ENCODE data around the gene TUT1. TPM values are rescaled to one million over a fixed set of nuclear protein-coding genes. Genes with fewer than 3 reads are reported as not detected.

Gene TUT1
- total RNA-seq, 1 experiment from 2014 or later, result 40.0 TPM

GRCh38 chr11:62547691-62548281 is 43.5 kb downstream of the TUT1 start:
- H3K4me3 Mint-ChIP-seq, result peak overlapping the region; percentile 82
- ChIA-PET POLR2A (interaction anchor here (1.5 to 2.2 kb wide), 2 partner anchors 123 to 153 kb away, joined by 5 to 6 read pairs; no protein-coding TSS in a partner anchor), CTCF (interaction anchor here (1.8 to 13.3 kb wide), 4 partner anchors 8 to 154 kb away, joined by 4 to 552 read pairs (median 295); partner anchors contain the start of gene SCGB1A1)
- peaks cover 48% of the 10 kb centered on the region for H3K4me1 Mint-ChIP-seq
- DNase-seq (ENCODE audit: low spot score) (no peak), ATAC-seq (no peak)
- no peak overlapping the region for H3K27ac Mint-ChIP-seq
- no peaks in the 10 kb centered on the region for H3K9me3 Mint-ChIP-seq
- TF ChIP-seq ZNF423 (CRISPR knock-in tag; IDR thresholded peaks at IDR 0.05), result no peak
- TF ChIP-seq USF1 (CRISPR knock-in tag; IDR thresholded peaks at IDR 0.05), result no peak
- TF ChIP-seq JUN (CRISPR knock-in tag; IDR thresholded peaks at IDR 0.05), result no peak
- TF ChIP-seq FOXP4 (CRISPR knock-in tag; IDR thresholded peaks at IDR 0.05), result no peak
- TF ChIP-seq CBFB (CRISPR knock-in tag; IDR thresholded peaks at IDR 0.05; ENCODE audit: low read depth), result no peak
- no peak for TF ChIP-seq FOXJ3 (CRISPR knock-in tag; IDR thresholded peaks at IDR 0.05; ENCODE audit: borderline replicate concordance)
- no peak for TF ChIP-seq EMX1 (CRISPR knock-in tag; IDR thresholded peaks at IDR 0.05)
- no peak for TF ChIP-seq SMAD4 (CRISPR knock-in tag; IDR thresholded peaks at IDR 0.05)
- no peaks in the 10 kb centered on the region for H3K36me3 Mint-ChIP-seq
- H3K27me3 Mint-ChIP-seq (ENCODE audit: low read depth), result peaks cover 77% of the 10 kb centered on the region

- ChIA-PET POLR2A (interaction anchor here (0.6 to 2.2 kb wide), 6 partner anchors 13 to 933 kb away, joined by 3 to 6 read pairs (median 4); partner anchors contain the start of gene MTA2), CTCF (interaction anchor here (0.6 to 13.3 kb wide), 8 partner anchors 9 to 153 kb away, joined by 3 to 552 read pairs (median 4); partner anchors contain the start of gene SCGB1A1)
- DNase-seq (ENCODE audit: low spot score), result peak; percentile 32
- no peak for ATAC-seq
- Mint-ChIP-seq H3K4me3 (peak overlapping the region; percentile 82), H3K27ac (no peak overlapping the region), H3K27me3 (ENCODE audit: low read depth) (peaks cover 84% of the 10 kb centered on the region), H3K36me3 (no peaks in the 10 kb centered on the region), H3K4me1 (peaks cover 46% of the 10 kb centered on the region), H3K9me3 (no peaks in the 10 kb centered on the region)
- no peak for TF ChIP-seq GABPB1 (CRISPR knock-in tag; IDR thresholded peaks at IDR 0.05)
- TF ChIP-seq FOXJ3 (CRISPR knock-in tag; IDR thresholded peaks at IDR 0.05; ENCODE audit: borderline replicate concordance), result no peak
- no peak for TF ChIP-seq ZNF396 (CRISPR knock-in tag; IDR thresholded peaks at IDR 0.05; ENCODE audit: borderline replicate concordance)
- no peak for TF ChIP-seq FOXP4 (CRISPR knock-in tag; IDR thresholded peaks at IDR 0.05)
- no peak for TF ChIP-seq E2F1 (CRISPR knock-in tag; IDR thresholded peaks at IDR 0.05)
- no peak for TF ChIP-seq CREM (CRISPR knock-in tag; IDR thresholded peaks at IDR 0.05)
- no peak for TF ChIP-seq TP53 (CRISPR knock-in tag; IDR thresholded peaks at IDR 0.05)
- TF ChIP-seq RORB (CRISPR knock-in tag; IDR thresholded peaks at IDR 0.05), result no peak
- no peak for TF ChIP-seq ZSCAN18 (CRISPR knock-in tag; IDR thresholded peaks at IDR 0.05)
- TF ChIP-seq CDX4 (CRISPR knock-in tag; IDR thresholded peaks at IDR 0.05; ENCODE audit: borderline replicate concordance), result no peak
- no peak for TF ChIP-seq SMAD4 (CRISPR knock-in tag; IDR thresholded peaks at IDR 0.05)
- no peak for TF ChIP-seq JUN (CRISPR knock-in tag; IDR thresholded peaks at IDR 0.05)
- TF ChIP-seq OVOL2 (CRISPR knock-in tag; IDR thresholded peaks at IDR 0.05; ENCODE audit: borderline replicate concordance), result no peak
- no peak for TF ChIP-seq ZNF416 (CRISPR knock-in tag; IDR thresholded peaks at IDR 0.05)
Observed at GRCh38 chr11:62546929-62547625, 44.2 kb downstream of the TUT1 start.
